Ishikawa (cell line): Measurements from ENCODE around the gene SRA1.

Experiments
- CEBPB ChIP-seq: IDR thresholded peaks from 2 replicates; pipeline ENCODE4 v1.6.1; 2012
- CREB1 ChIP-seq: IDR thresholded peaks from 2 replicates; pipeline ENCODE4 v1.6.1; 2012; ENCODE audit warnings: low read depth
- EP300 ChIP-seq: IDR thresholded peaks from 2 replicates; pipeline ENCODE4 v1.6.1; 2012; ENCODE audit warnings: borderline replicate concordance
- NFIC ChIP-seq: IDR thresholded peaks from 2 replicates; pipeline ENCODE4 v1.6.1; 2012
- RAD21 ChIP-seq: IDR thresholded peaks from 2 replicates; pipeline ENCODE4 v1.6.1; 2012; ENCODE audit warnings: low read depth
- TAF1 ChIP-seq: IDR thresholded peaks from 2 replicates; pipeline ENCODE4 v1.6.1; 2012; ENCODE audit warnings: low read depth, mild to moderate bottlenecking
- TCF12 ChIP-seq: IDR thresholded peaks from 2 replicates; pipeline ENCODE4 v1.6.1; 2012; ENCODE audit warnings: low read depth
- TEAD4 ChIP-seq: IDR thresholded peaks from 2 replicates; pipeline ENCODE4 v1.6.1; 2012
- YY1 ChIP-seq: IDR thresholded peaks from 2 replicates; pipeline ENCODE4 v1.6.1; 2012; ENCODE audit warnings: low read depth
- ZBTB7A ChIP-seq: IDR thresholded peaks from 2 replicates; pipeline ENCODE4 v1.6.1; 2012; ENCODE audit warnings: low read depth
- TF ChIP-seq, protein P1 (sequence below): IDR thresholded peaks from 2 replicates; pipeline ENCODE4 v1.6.1; 2012; ENCODE audit warnings: low read depth, mild to moderate bottlenecking
- TF ChIP-seq, protein P2 (sequence below): IDR thresholded peaks from 2 replicates; pipeline ENCODE4 v1.6.1; 2012

DNA sequence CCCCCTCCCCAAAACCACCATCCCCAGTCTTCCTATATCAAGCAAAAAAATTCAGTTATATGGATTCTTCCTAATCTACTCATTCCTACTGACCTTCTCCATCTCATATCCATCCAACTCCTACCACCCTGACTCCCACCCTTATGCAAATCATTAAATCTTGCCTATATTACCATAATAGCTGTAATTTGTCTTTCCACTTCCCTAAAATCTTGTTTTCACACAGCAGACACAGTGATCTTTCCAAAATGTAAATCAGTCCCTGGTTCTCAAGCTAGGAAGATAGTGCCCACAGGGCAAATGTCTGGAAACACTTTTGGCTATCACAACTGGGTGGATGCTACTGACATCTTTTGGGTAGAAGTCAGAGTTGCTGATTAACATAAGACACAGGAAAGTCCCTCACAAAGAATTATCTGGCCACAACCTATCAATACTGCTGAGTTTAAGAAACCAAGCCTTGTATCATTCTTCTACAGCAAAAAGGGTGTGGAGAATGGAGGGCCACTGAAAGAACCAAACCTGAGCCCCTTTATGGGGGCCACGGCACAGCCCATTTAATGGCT lies 1.4 kb downstream of the SRA1 start:
- TF ChIP-seq EP300 = no peak
- TF ChIP-seq, protein P1, sequence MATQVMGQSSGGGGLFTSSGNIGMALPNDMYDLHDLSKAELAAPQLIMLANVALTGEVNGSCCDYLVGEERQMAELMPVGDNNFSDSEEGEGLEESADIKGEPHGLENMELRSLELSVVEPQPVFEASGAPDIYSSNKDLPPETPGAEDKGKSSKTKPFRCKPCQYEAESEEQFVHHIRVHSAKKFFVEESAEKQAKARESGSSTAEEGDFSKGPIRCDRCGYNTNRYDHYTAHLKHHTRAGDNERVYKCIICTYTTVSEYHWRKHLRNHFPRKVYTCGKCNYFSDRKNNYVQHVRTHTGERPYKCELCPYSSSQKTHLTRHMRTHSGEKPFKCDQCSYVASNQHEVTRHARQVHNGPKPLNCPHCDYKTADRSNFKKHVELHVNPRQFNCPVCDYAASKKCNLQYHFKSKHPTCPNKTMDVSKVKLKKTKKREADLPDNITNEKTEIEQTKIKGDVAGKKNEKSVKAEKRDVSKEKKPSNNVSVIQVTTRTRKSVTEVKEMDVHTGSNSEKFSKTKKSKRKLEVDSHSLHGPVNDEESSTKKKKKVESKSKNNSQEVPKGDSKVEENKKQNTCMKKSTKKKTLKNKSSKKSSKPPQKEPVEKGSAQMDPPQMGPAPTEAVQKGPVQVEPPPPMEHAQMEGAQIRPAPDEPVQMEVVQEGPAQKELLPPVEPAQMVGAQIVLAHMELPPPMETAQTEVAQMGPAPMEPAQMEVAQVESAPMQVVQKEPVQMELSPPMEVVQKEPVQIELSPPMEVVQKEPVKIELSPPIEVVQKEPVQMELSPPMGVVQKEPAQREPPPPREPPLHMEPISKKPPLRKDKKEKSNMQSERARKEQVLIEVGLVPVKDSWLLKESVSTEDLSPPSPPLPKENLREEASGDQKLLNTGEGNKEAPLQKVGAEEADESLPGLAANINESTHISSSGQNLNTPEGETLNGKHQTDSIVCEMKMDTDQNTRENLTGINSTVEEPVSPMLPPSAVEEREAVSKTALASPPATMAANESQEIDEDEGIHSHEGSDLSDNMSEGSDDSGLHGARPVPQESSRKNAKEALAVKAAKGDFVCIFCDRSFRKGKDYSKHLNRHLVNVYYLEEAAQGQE = no peak
- no peak for TF ChIP-seq YY1
- no peak for TF ChIP-seq TAF1
- no peak for TF ChIP-seq RAD21
- no peak for TF ChIP-seq TEAD4
- no peak for TF ChIP-seq ZBTB7A
- TF ChIP-seq, protein P2, sequence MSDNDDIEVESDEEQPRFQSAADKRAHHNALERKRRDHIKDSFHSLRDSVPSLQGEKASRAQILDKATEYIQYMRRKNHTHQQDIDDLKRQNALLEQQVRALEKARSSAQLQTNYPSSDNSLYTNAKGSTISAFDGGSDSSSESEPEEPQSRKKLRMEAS = no peak
- TF ChIP-seq CEBPB = no peak
- no peak for TF ChIP-seq TCF12
- no peak for TF ChIP-seq NFIC
- TF ChIP-seq CREB1 = no peak
